Dendritic cell treated with granulocyte-macrophage colony-stimulating factor and Interleukin-4, amounts not matched to agents 40 ng/mL and 50 ng/mL, for 4 days (primary cell): ENCODE data around the gene PLG.
"Not testable (repeated sequence)": the region's sequence is repeated elsewhere in the genome, so short reads cannot be mapped to it uniquely, and the experiment has no call there.

Experiments used
- H3K27ac Mint-ChIP-seq: one replicate; pipeline ENCODE4 v1.8.0; 2022; ENCODE audit warnings: mild to moderate bottlenecking, mixed read lengths
- H3K27me3 Mint-ChIP-seq: one replicate; pipeline ENCODE4 v1.8.0; 2022; ENCODE audit warnings: mild to moderate bottlenecking, mixed read lengths
- H3K36me3 Mint-ChIP-seq: one replicate; pipeline ENCODE4 v1.8.0; 2022; ENCODE audit warnings: low read depth, mixed read lengths
- H3K4me1 Mint-ChIP-seq: one replicate; pipeline ENCODE4 v1.8.0; 2022; ENCODE audit warnings: low read depth, mixed read lengths
- H3K4me3 Mint-ChIP-seq: one replicate; pipeline ENCODE4 v1.8.0; 2022; ENCODE audit warnings: mild to moderate bottlenecking, moderate library complexity, mixed read lengths
- H3K9me3 Mint-ChIP-seq: one replicate; pipeline ENCODE4 v1.8.0; 2022; ENCODE audit warnings: mixed read lengths
- intact Hi-C: fragments of 100-400 bp; cut with micrococcal nuclease; formaldehyde crosslinking; loops from one replicate; pipeline ENCODE4 v1.15.0; 2022

The PLG gene

DNA sequence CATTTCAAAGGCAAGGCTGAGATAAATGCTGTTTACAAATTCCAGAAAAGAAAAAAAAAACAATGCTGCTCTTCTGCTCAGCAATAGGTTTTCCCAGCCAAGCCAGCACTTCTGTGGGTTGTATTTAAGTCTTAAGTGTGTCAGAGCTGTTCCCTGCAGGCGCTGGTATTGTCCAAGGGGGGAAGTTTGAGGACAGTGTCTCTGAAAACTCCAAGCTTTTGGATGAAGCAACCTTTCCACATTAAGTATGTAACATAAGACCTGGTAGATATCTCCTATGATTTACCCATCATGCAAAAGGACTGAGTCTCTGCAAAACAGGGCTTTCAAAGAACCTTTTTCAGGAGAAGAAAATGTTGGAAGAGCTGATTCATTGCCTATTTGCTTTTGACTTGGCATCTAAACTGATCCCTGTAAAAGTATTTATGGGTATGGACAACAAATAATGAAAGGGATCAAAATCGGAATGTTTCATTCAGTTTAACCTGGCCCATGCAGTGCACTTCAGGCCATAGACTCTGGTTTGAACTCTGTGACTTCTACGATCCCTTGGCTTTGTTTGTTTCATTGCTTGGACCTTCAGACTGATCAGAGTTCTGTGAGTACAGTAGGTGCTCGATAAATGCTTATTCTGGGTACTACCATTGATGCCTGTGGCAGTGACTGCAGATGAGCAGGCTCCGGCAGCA is 16.1 kb upstream of the PLG start:
- Mint-ChIP-seq H3K4me3 (no peak overlapping the region), H3K36me3 (no peaks in the 10 kb centered on the region), H3K4me1 (no peaks in the 10 kb centered on the region), H3K27me3 (no peaks in the 10 kb centered on the region), H3K27ac (no peak overlapping the region), H3K9me3 (peaks cover 8% of the 10 kb centered on the region)
- intact Hi-C loops: no loop called here

DNA sequence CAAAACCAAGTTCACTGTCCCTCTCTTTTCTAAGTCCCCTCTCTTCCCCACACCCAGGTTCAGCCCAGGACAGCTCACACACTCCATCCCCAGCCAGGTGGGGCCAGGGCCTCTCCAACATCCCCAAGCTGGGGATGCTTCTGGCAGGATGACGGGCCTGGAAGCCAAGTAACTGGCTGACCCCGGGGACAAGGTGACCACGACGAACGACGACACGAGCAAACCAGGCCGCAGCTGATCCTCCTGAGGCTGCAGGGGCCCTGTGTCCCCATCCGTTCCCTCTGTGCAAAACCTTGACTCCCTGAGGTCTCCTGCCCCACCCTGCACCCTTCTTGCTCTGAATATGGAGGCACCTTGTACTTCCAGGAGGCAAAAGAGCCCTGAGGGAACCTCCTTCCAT is 11.6 kb upstream of the PLG start:
- Mint-ChIP-seq H3K4me3 (no peak overlapping the region), H3K27ac (no peak overlapping the region), H3K4me1 (no peaks in the 10 kb centered on the region), H3K9me3 (peaks cover 6% of the 10 kb centered on the region), H3K36me3 (no peaks in the 10 kb centered on the region), H3K27me3 (no peaks in the 10 kb centered on the region)
- intact Hi-C loops: no loop called here

DNA sequence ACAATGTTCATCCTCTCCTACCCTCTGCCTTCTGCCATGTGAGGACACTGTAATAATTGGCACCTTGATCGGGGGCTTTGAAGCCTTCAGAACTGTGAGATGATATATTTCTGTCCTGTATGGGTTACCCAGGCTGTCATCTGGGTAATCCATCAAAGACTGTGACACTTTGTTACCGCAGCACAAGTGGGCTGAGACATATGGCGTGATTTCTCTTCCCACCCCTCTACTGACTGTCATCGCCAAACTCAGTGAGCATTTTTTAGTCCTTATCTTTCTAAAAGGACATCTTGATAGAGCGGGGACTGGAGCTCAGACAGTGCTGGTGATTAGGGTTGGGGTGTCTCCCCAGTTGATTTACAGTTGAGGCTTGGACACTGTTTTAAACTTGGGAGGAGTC is 10.4 kb upstream of the PLG start:
- H3K4me3 Mint-ChIP-seq: no peak overlapping the region
- H3K36me3 Mint-ChIP-seq: no peaks in the 10 kb centered on the region
- H3K27me3 Mint-ChIP-seq: no peaks in the 10 kb centered on the region
- intact Hi-C loops: no loop called here
- no peak overlapping the region for H3K27ac Mint-ChIP-seq
- H3K9me3 Mint-ChIP-seq: no peaks in the 10 kb centered on the region
- H3K4me1 Mint-ChIP-seq: no peaks in the 10 kb centered on the region

DNA sequence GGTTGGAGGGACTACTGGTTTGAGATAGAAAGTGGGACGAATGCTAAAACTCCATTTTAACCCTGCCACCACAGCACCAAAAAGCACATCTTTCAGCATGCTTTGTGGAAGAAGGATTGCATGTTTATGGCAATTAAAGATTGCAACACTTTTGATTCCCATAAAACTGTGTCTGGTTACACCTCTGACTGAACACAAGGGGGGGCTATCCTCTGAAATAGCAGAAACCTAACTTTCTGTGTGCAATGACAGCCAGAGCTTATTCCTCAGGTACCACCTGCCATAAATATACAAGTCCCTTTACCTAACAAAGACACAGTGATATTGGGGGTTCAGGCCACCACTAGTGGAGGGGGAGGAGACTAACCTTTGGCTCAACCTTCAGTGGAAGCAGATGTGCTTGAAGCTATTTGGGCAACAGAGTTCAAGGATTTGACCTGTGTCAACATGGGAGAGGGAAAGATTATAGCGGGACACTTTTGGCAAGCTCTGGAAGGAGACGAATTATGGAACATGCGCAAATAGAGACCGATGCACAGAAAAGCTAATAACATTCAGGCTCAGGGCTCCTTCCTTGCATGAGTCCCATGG is 9.6 kb upstream of the PLG start:
- H3K27me3 Mint-ChIP-seq: no peaks in the 10 kb centered on the region
- no peaks in the 10 kb centered on the region for H3K36me3 Mint-ChIP-seq
- H3K4me1 Mint-ChIP-seq: no peaks in the 10 kb centered on the region
- H3K9me3 Mint-ChIP-seq: no peaks in the 10 kb centered on the region
- intact Hi-C loops: no loop called here
- H3K4me3 Mint-ChIP-seq: no peak overlapping the region
- no peak overlapping the region for H3K27ac Mint-ChIP-seq

DNA sequence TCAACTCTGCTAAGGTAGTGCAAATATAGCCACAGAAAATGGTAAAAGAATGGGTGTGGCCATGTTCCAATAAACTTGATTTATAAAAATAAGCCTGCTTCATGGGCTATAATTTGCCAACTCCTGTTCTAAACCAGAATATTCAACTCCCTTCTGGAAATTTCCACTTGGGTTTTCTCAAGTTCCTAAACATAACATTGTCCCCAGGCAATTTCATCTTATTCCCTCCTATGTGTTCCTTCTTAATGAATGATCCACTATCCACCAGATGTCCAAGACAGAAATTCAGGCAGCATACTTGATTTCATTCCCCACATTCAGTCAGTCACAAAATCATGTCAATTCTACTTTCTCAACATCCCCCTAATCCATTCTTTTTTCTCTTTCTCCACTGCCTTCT is 7.0 kb upstream of the PLG start:
- H3K9me3 Mint-ChIP-seq, H3K27ac Mint-ChIP-seq, intact Hi-C loops, H3K4me1 Mint-ChIP-seq, H3K4me3 Mint-ChIP-seq, H3K36me3 Mint-ChIP-seq, H3K27me3 Mint-ChIP-seq: not testable (repeated sequence)

DNA sequence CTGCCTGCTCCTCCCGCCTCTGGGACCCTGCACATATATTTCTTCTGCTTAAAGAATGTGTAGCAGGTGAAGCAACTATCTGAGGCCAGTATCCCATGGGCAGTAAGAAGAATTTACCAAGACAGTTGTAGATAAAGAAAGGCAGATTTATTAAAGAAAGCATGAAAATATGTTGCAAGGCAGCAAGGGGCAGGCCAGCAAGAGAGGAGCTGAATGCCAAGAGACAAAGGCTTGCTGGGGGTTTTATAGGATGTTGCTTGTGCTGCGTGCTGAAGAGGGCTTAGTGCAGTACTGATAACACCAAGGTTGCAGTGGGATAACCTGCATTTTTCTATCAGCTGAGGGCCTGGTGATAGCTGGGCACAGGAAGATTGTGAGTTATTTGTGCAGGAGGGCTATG is 6.4 kb upstream of the PLG start:
- H3K9me3 Mint-ChIP-seq, H3K4me1 Mint-ChIP-seq, H3K36me3 Mint-ChIP-seq, H3K4me3 Mint-ChIP-seq, H3K27me3 Mint-ChIP-seq, H3K27ac Mint-ChIP-seq, intact Hi-C loops: not testable (repeated sequence)

DNA sequence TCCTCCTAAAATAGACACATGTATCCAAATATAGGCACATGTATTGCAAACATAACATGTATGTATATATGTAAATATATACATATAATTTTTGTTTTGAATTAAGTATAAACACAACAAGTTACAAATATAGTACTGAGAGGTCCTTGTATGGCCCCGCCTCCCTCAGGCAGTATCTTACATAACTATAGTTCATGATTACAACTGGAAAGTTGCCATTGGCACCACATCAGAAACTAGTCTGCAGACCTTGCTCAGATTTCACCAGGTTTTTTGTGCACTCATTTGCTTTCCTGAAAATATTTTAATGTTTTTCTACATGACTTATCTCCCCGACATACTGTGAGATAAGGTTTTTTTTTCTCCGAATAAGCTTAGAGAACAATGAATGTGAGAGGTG is 5.2 kb upstream of the PLG start:
- intact Hi-C loops, H3K9me3 Mint-ChIP-seq, H3K36me3 Mint-ChIP-seq, H3K4me1 Mint-ChIP-seq, H3K27ac Mint-ChIP-seq, H3K27me3 Mint-ChIP-seq, H3K4me3 Mint-ChIP-seq: not testable (repeated sequence)

DNA sequence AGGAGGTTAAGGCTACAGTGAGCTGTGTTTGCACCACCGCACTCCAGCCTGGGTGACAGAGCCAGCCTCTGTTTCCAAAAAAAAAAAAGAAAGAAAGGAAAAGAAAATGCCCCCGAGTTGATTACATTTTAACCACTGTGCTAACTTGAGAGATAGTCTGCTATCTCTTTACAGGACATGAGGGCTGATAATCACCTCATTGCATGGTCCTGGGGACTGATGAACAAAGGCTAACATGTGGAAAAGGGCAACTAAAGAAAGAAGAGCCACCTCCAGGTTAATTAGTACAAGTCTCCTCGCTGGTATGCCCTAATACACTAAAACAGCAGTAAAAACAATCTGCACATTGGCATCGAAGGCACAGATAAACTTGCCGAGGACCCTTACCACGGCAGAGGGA is 4.2 kb upstream of the PLG start:
- H3K27me3 Mint-ChIP-seq: no peaks in the 10 kb centered on the region
- intact Hi-C loops: no loop called here
- H3K4me1 Mint-ChIP-seq: no peaks in the 10 kb centered on the region
- H3K27ac Mint-ChIP-seq: no peak overlapping the region
- H3K9me3 Mint-ChIP-seq: no peaks in the 10 kb centered on the region
- no peak overlapping the region for H3K4me3 Mint-ChIP-seq
- no peaks in the 10 kb centered on the region for H3K36me3 Mint-ChIP-seq

DNA sequence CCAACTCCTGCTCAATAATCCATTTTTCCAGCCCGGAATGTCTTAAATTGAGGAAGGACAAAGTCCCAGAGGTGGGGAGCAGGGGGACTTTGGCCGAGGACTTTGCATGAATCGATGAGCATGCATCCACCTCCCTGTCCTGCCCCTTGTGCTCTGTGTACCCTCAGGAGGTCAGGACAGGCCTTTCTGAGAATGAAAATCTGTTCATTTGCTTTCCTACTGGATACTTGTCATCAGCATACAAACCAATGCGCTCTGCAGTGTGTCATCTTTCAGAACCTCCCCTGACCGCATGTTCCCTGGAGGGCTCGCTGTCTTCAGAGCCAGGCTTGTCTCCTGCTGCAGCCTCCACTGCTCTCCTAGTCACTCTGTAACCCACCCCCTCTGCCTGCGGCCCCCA is 2.6 kb downstream of the PLG start:
- H3K36me3 Mint-ChIP-seq, H3K4me1 Mint-ChIP-seq, H3K9me3 Mint-ChIP-seq, H3K27me3 Mint-ChIP-seq, intact Hi-C loops, H3K4me3 Mint-ChIP-seq, H3K27ac Mint-ChIP-seq: not testable (repeated sequence)

DNA sequence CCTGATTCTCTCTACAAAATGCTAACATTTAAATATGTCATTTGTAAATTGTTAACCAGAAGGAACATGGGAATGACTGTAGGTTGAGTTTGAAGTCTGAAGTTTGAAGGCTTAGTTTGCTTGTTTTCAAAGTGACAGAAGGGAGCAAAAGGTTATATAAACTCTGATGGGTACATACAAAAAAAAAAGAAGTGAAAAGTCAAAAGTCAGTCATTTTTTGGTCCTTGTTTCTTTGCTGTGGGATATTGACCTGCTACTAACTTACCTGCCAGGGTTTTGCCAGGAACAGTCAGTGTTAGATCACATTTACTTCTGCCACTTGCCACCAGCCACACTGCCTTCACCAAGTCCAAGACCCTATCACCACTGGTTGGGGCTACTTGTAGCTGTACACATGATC is 6.9 kb downstream of the PLG start:
- H3K4me3 Mint-ChIP-seq, H3K27ac Mint-ChIP-seq, H3K27me3 Mint-ChIP-seq, H3K4me1 Mint-ChIP-seq, H3K36me3 Mint-ChIP-seq, intact Hi-C loops, H3K9me3 Mint-ChIP-seq: not testable (repeated sequence)

DNA sequence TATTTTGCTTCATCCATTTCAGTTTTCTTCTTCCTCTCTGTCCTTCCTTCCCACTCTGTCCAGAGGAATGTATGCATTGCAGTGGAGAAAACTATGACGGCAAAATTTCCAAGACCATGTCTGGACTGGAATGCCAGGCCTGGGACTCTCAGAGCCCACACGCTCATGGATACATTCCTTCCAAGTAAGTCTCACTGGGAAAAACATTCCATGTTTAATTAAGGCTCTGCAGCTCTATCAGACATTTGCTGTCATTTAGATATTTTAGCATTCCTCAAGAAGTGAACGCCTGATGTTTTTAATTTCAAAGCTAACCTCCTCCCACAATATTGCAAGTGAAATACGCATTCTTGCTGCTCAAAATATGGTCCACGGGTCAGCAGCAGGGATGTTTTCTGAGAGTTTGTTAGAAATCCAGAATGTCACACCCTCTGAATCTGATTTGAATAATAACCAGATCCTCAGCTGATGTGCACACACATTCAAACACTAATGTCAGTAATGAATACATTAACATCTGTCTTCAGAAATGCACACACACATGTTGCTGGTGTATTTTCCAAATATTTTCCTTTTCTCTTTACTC is 12.8 kb downstream of the PLG start:
- H3K27ac Mint-ChIP-seq: no peak overlapping the region
- no peaks in the 10 kb centered on the region for H3K9me3 Mint-ChIP-seq
- no peak overlapping the region for H3K4me3 Mint-ChIP-seq
- no peaks in the 10 kb centered on the region for H3K36me3 Mint-ChIP-seq
- H3K27me3 Mint-ChIP-seq: no peaks in the 10 kb centered on the region
- intact Hi-C loops: no loop called here
- H3K4me1 Mint-ChIP-seq: no peaks in the 10 kb centered on the region

DNA sequence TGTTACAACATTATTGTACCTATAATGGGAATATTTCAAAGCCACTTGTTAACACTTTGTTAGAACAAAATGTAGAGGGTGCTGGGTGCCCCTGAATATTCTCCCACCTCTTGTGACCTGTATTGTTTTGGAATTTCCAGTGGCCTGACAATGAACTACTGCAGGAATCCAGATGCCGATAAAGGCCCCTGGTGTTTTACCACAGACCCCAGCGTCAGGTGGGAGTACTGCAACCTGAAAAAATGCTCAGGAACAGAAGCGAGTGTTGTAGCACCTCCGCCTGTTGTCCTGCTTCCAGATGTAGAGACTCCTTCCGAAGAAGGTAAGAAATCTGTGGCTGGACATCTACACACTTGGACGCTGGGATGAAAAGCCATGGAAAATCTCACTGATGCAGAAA is 28.9 kb downstream of the PLG start:
- H3K27me3 Mint-ChIP-seq: no peaks in the 10 kb centered on the region
- no peaks in the 10 kb centered on the region for H3K9me3 Mint-ChIP-seq
- no peaks in the 10 kb centered on the region for H3K4me1 Mint-ChIP-seq
- intact Hi-C loops: loop anchor here (10.0 kb wide), 1 partner anchor 644 kb away; no protein-coding TSS in a partner anchor
- no peaks in the 10 kb centered on the region for H3K36me3 Mint-ChIP-seq
- H3K4me3 Mint-ChIP-seq: no peak overlapping the region
- H3K27ac Mint-ChIP-seq: no peak overlapping the region

DNA sequence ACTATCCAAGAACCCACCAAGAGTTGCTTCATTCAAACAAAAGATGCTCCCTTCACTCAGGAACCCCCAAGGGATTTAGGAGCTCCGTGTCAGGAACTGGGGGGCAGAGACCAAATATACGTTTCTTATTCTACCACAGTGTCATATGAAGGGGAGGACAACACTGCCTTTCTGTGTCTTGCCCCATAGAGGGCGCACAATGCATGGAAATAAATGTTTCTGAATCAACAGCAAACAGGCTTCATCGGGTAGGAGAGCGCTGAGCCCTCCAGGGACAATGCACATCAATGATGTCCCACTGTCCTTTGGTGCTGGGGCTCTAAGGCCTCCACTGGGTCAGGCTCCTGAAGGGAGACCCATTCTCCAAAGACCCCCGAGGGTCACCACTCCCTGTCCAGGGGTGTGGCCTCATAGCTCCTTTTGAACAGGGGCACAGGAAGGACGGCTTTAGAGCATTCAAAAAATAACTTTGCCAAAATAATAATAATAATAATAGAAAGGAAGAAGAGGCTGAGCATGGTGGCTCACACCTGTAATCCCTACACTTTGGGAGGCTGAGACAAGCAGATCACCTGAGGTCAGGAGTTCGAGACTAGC is 31.1 kb downstream of the PLG start:
- H3K27ac Mint-ChIP-seq: no peak overlapping the region
- H3K27me3 Mint-ChIP-seq: no peaks in the 10 kb centered on the region
- no peaks in the 10 kb centered on the region for H3K4me1 Mint-ChIP-seq
- no peaks in the 10 kb centered on the region for H3K36me3 Mint-ChIP-seq
- intact Hi-C loops: loop anchor here (10.0 kb wide), 1 partner anchor 642 kb away; no protein-coding TSS in a partner anchor
- H3K9me3 Mint-ChIP-seq: no peaks in the 10 kb centered on the region
- no peak overlapping the region for H3K4me3 Mint-ChIP-seq

DNA sequence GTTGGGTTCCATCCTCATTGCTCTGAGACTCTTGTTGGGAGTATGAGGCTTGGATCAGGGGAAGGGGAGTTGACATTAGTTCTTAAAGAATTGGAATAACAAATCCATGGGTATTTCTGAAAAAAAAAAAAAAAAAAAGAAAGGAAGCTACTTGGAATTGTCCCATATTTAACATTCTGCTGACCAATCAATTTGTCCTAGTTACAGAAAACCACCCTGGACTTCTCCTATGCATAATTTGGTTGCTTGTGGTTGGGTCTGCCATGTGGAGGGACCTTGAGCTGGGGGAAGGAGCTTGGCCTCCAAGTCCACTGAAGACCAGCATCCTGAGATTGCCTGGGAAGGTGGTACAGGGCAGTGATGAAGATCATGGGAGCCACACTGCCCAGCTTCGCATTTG is 32.6 kb downstream of the PLG start:
- H3K27me3 Mint-ChIP-seq: no peaks in the 10 kb centered on the region
- H3K4me3 Mint-ChIP-seq: no peak overlapping the region
- H3K27ac Mint-ChIP-seq: no peak overlapping the region
- no peaks in the 10 kb centered on the region for H3K9me3 Mint-ChIP-seq
- no peaks in the 10 kb centered on the region for H3K36me3 Mint-ChIP-seq
- no peaks in the 10 kb centered on the region for H3K4me1 Mint-ChIP-seq
- intact Hi-C loops: loop anchor here (10.0 kb wide), 1 partner anchor 640 kb away; no protein-coding TSS in a partner anchor
